Stomach smooth muscle (tissue), 2 donors: ENCODE results near the gene KAT2B.
"Not testable (repeated sequence)": the region's sequence is repeated elsewhere in the genome, so short reads cannot be mapped to it uniquely, and the experiment has no call there.

Experiments
- H3K27ac ChIP-seq: one replicate; pipeline ENCODE4 v1.7.0; 2013; ENCODE audit warnings: mild to moderate bottlenecking, low read length, inconsistent platforms
- H3K27me3 ChIP-seq, 2 donors: one replicate each; pipeline ENCODE4 v1.7.0; 2013; ENCODE audit warnings: low read length in 2 of 2; ENCODE audit not compliant: insufficient read depth in 2 of 2, control insufficient read depth in 1 of 2
- H3K36me3 ChIP-seq, 2 donors: one replicate each; pipeline ENCODE4 v1.7.0; 2013; ENCODE audit warnings: low read length in 2 of 2; ENCODE audit not compliant: control insufficient read depth in 2 of 2, insufficient read depth in 2 of 2
- H3K4me1 ChIP-seq: one replicate; pipeline ENCODE4 v1.7.0; 2013; ENCODE audit warnings: low read length; ENCODE audit not compliant: control insufficient read depth, insufficient read depth
- H3K4me3 ChIP-seq, 2 donors: one replicate each; pipeline ENCODE4 v1.7.0; 2013; ENCODE audit warnings: low read length in 2 of 2
- H3K9ac ChIP-seq, 2 donors: one replicate each; pipeline ENCODE4 v1.7.0; 2013; ENCODE audit warnings: low read length in 2 of 2, mild to moderate bottlenecking in 1 of 2
- H3K9me3 ChIP-seq, 2 donors: one replicate each; pipeline ENCODE4 v1.7.0; 2013; ENCODE audit warnings: low read length in 2 of 2; ENCODE audit not compliant: control insufficient read depth in 2 of 2
- donor health status: healthy.
- donor health status: Pancreatic carcinoma.

Gene KAT2B

DNA sequence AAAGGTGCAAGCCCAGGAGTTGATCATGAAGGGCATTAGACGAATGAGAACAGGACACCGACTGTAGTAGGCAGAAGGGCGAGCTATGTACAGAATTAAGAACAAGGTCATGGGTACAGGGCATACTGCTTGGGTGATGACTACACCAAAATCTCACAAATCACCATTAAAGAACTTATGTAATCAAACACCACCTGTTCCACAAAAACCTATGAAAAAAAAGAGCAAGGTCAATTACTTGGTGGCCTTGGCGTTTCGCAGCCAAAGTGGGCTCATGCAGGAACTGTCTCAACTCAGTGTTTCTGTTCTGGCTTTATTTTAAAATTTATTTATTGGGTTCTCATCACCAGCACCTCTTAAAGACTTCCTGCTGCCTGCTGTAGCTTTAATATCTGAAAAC, 2.1 kb downstream of the KAT2B start:
- Histone ChIP-seq H3K9ac (no peak overlapping the region), H3K4me3 (peak overlapping the region; percentile 91 to 94), H3K27me3 (no peaks in the 10 kb centered on the region), H3K4me1 (peaks cover 44% of the 10 kb centered on the region), H3K27ac (peak overlapping the region; percentile 24), H3K9me3 (no peaks in the 10 kb centered on the region), H3K36me3 (no peaks in the 10 kb centered on the region)

DNA sequence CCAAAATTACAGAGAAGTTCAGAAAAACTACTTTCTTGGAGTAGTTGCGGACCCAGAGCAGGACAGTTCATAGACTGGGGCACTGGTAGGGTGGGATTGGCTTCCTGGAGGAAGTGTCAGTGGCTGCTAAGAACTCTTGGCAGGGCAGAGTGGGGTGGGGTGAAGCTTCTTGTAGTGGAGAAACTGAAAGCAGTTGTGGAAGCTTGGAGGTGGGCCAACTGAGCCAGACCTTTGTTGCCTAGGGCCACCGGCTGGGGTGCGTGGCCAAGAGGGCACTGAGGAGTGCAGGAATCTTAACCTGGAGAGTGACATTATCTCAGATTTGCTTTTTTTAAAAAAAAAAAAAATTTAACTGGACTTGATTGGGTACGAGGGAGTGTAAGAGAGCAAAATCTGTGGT, 3.1 kb downstream of the KAT2B start:
- peak overlapping the region in 1 of 2 donors; percentile 63 for H3K4me3 ChIP-seq
- no peaks in the 10 kb centered on the region for H3K36me3 ChIP-seq
- peaks cover 40% of the 10 kb centered on the region for H3K4me1 ChIP-seq
- peak overlapping the region; percentile 36 to 40 for H3K9ac ChIP-seq
- H3K27ac ChIP-seq, result no peak overlapping the region
- no peaks in the 10 kb centered on the region for H3K9me3 ChIP-seq
- H3K27me3 ChIP-seq, result no peaks in the 10 kb centered on the region

DNA sequence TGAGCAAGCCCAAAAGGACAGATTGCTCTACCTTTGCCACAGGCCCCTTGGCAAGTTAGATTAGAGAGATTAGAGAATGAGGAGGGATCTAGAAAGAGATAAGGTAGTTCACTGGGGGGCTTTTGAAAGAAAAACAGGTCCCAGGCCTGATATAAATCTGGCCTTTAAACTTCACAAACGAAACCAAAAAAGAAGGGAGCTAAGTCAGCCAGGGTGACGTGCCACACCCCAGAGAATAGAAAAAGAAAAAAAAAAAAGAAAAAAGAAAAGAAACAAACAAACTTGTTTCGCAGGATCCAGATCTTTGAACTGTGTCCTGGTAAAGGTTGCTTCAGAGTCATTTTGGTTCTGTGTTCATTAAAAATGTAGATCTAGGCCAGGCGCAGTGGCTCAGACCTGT, 3.6 kb downstream of the KAT2B start:
- H3K36me3 ChIP-seq, result no peaks in the 10 kb centered on the region
- peaks cover 39% of the 10 kb centered on the region for H3K4me1 ChIP-seq
- H3K4me3 ChIP-seq, result peak overlapping the region in 1 of 2 donors; percentile 63
- H3K27me3 ChIP-seq, result no peaks in the 10 kb centered on the region
- no peaks in the 10 kb centered on the region for H3K9me3 ChIP-seq
- H3K9ac ChIP-seq, result peak overlapping the region in 1 of 2 donors; percentile 36
- H3K27ac ChIP-seq, result no peak overlapping the region

DNA sequence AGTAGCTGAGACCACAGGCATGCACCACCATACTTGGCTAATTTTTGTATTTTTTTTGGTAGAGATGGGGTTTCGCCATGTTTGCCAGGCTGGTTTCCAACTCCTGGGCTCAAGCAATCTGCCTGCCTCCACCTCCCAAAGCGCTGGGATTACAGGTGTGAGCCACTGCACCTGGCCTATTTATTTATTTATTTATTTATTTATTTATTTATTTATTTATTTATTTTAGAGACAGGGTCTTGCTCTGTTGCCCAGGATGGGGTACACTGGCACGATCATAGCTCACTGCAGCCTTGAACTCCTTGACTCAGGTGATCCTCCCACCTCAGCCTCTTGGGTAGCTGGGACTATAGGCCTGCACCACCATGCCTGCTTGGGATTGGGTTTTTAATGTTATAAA, 4.9 kb downstream of the KAT2B start:
- H3K27me3 ChIP-seq, H3K9ac ChIP-seq, H3K36me3 ChIP-seq, H3K27ac ChIP-seq, H3K9me3 ChIP-seq, H3K4me3 ChIP-seq: not testable (repeated sequence)
- peaks cover 37% of the 10 kb centered on the region for H3K4me1 ChIP-seq

DNA sequence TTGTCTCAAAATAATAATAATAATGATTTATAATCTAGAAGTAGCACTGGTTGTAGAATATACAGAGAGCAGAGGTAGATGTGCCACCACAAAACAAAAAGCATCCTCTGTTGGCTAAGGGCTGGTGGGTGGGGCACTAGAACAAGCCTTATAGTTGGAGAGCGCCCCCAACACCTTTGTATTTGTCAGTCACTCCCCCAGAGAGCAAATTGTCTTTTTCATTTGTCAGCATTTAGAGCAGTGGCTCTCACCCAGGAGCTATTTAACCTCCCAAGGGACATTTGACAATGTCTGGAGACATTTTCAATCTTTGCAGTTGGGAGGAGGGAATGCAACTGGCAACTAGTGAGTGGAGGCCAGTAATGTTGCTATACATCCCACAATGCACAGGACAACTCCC, 6.3 kb downstream of the KAT2B start:
- H3K27ac ChIP-seq, result no peak overlapping the region
- H3K9me3 ChIP-seq, result no peaks in the 10 kb centered on the region
- no peak overlapping the region for H3K4me3 ChIP-seq
- peaks cover 33% of the 10 kb centered on the region for H3K4me1 ChIP-seq
- no peaks in the 10 kb centered on the region for H3K27me3 ChIP-seq
- H3K9ac ChIP-seq, result no peak overlapping the region
- H3K36me3 ChIP-seq, result no peaks in the 10 kb centered on the region

DNA sequence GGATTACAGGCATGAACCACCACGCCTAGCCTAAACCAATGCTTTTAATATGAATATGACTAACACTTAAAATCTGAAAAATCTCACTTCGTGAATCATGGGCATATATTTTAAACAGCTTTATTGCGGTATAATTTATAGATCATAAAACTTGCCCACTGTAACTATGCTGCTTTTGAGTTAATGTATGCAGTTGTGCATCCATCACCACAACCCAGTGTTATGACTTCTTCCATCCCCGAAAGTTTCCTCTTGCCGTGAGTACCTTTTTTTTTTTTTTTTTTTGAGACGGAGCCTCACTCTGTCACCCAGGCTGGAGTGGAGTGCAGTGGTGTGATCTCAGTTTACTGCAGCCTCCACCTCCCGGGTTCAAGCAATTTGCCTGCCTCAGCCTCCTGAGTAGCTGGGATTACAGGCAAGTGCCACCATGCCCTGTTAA, 7.1 kb downstream of the KAT2B start:
- no peak overlapping the region for H3K9ac ChIP-seq
- no peaks in the 10 kb centered on the region for H3K9me3 ChIP-seq
- H3K4me1 ChIP-seq, result peaks cover 25% of the 10 kb centered on the region
- no peaks in the 10 kb centered on the region for H3K36me3 ChIP-seq
- no peak overlapping the region for H3K4me3 ChIP-seq
- H3K27me3 ChIP-seq, result no peaks in the 10 kb centered on the region
- H3K27ac ChIP-seq, result peak overlapping the region; percentile 41

DNA sequence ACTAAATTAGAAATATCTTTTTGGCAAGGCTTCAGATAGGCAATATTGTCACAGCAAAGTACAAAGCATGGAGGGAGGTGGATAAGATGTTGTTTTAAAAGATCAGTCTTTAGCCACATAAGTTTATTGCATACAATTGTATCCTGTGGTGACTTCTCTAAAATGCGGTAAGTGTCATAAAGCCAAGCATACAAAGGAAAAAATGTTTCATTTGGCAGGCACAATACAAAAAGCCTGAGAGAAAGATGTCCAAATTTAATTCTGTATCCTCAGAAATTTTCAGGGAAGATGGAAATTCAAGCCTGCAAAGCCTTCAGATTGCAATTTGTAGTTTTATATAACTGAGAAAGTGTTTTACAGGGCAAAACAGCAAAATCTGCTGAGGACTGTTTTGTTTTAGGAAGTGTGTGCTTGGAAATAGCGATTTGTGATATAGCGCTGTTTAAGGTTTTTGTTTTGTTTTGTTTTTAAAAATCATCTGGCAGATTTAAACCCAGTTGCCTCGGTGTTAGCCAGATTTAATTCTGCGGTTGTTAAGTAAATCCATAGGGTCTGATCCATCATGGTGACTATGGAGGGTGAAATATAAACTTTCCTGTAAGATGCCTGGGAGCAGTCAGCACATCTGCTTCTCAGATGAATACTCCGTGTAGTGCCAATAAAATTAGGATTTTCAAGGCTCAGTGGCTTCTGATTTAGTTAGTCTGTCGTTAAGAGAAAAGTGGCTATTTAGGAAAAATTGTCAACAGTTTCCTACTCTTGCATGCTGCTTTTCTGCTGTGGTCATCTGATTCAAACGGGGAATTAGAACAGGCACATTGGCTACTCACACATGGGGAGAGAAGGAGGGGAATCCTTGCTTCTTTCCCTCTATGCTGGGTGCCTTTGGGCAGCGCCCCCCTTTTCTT, 8.0 kb downstream of the KAT2B start:
- Histone ChIP-seq H3K9ac (peak overlapping the region in 1 of 2 donors; percentile 13), H3K4me3 (peak overlapping the region; percentile 15 to 17)

DNA sequence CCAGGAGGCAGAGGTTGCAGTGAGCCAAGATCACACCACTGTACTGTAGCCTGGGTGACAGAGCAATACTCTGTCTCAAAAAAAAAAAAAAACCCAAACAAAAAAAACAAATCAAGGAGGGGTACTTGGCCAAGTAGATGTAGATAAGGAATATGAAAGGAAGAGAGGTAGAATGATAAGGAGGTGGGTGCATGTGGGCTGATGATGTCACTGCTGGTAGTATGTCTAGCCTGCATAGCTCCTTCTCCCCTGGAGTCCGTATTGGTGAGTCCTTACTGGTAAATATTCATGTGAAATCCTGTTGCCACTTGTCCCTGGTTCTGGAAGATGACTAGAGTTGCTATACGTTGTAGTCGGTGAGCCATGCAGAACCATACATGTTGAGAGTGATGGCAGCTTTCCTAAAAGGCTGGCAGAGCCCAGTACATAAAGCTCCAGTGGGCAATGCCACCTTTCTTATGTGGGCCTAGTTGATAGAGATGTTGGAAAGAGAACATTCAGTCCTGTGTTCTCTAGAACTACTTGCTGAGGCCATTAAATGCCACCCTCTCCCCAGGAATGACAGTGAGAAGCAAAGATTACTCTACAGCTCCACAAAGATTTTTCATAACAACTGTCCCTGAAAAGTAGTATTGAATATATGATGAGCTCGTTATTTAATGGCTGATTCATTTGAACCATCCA, 11.0 kb downstream of the KAT2B start:
- H3K9ac ChIP-seq, result no peak overlapping the region
- H3K4me1 ChIP-seq, result peaks cover 19% of the 10 kb centered on the region
- no peaks in the 10 kb centered on the region for H3K9me3 ChIP-seq
- H3K36me3 ChIP-seq, result no peaks in the 10 kb centered on the region
- no peaks in the 10 kb centered on the region for H3K27me3 ChIP-seq
- H3K27ac ChIP-seq, result no peak overlapping the region
- no peak overlapping the region for H3K4me3 ChIP-seq

More for the DNA sequence above, 8.0 kb downstream of the KAT2B start:
- H3K27me3 ChIP-seq, result no peaks in the 10 kb centered on the region
- H3K9me3 ChIP-seq, result no peaks in the 10 kb centered on the region
- peaks cover 17% of the 10 kb centered on the region for H3K4me1 ChIP-seq
- H3K36me3 ChIP-seq, result no peaks in the 10 kb centered on the region
- peak overlapping the region; percentile 41 for H3K27ac ChIP-seq

DNA sequence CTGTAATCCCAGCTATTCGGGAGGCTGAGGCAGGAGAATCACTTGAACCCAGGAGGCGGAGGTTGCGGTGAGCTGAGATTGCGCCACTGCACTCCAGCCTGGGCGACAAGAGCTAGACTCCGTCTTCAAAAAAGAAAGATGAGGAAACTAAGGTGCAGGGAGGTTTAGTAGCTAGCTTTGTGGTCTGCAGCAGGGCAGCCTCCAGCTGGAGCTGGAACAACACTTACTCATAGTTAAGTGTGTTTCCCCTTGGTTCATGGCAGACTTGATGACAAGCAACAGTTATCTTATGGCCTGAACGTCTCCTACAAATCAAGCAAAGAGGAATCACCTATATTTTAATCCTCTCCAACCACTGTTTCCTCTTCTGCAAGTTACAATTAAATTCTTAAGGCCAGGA, 12.6 kb downstream of the KAT2B start:
- Histone ChIP-seq H3K9ac (no peak overlapping the region), H3K27me3 (no peaks in the 10 kb centered on the region), H3K27ac (no peak overlapping the region), H3K4me1 (peaks cover 25% of the 10 kb centered on the region), H3K4me3 (no peak overlapping the region), H3K36me3 (no peaks in the 10 kb centered on the region), H3K9me3 (no peaks in the 10 kb centered on the region)

DNA sequence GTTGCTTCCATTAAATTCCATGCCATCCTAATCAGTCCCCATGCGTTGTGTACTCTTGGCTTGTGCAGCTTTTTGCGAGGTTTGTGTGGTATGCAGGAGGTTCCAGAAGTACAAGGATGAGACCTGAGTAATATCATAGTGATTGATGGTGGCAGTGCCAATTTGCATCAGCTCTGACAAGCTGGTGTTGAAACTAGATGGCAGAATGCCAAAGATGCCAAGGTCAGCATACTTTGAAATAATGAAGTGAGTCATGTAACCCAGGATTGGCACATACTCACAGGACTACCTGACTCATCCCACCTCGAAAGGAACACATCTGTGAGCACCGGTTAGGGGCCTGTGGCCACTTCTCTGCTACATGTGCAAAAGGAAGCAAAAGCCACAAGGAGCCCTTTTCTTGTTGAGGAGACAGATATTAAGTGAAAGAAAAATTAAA, 14.3 kb downstream of the KAT2B start:
- Histone ChIP-seq H3K4me1 (peaks cover 19% of the 10 kb centered on the region), H3K36me3 (no peaks in the 10 kb centered on the region), H3K9me3 (no peaks in the 10 kb centered on the region), H3K9ac (no peak overlapping the region), H3K27me3 (no peaks in the 10 kb centered on the region), H3K4me3 (no peak overlapping the region), H3K27ac (no peak overlapping the region)
